HL-60 (cell line): ENCODE measurements around the gene WNT3.

Source experiments
- DNase-seq, 2 experiments: peaks; one replicate each; pipeline ENCODE4 v3.0.0-alpha.2; 2010 to 2020; ENCODE audit warnings: low read depth in 1 of 2, low spot score in 1 of 2
- H3K27ac ChIP-seq: fragments of 250-450 bp; sonication (Bioruptor Pico); replicated peaks from 2 replicates; pipeline ENCODE4 v1.5.1; 2020; ENCODE audit warnings: mild to moderate bottlenecking, moderate library complexity
- H3K27me3 ChIP-seq: fragments of 250-450 bp; sonication (Bioruptor Pico); 2 replicates; pipeline ENCODE4 v1.5.1; 2021; ENCODE audit warnings: mild to moderate bottlenecking, moderate library complexity; ENCODE audit not compliant: insufficient read depth, poor library complexity, severe bottlenecking
- H3K4me3 ChIP-seq: replicated peaks from 2 replicates; pipeline ENCODE4 v1.5.1; 2011; ENCODE audit warnings: mild to moderate bottlenecking, control low read depth, low read length; ENCODE audit not compliant: insufficient read depth
- GABPA ChIP-seq: IDR thresholded peaks from 2 replicates; pipeline ENCODE4 v1.6.1; 2012; ENCODE audit warnings: low read depth
- POLR2AphosphoS5 ChIP-seq: IDR thresholded peaks from 2 replicates; pipeline ENCODE4 v1.6.1; 2012; ENCODE audit warnings: low read depth
- SPI1 ChIP-seq: IDR thresholded peaks from 2 replicates; pipeline ENCODE4 v1.6.1; 2012; ENCODE audit warnings: low read depth, mild to moderate bottlenecking, borderline replicate concordance
- TF ChIP-seq, protein P1 (sequence below): IDR thresholded peaks from 2 replicates; pipeline ENCODE4 v1.6.1; 2012; ENCODE audit warnings: low read depth; ENCODE audit not compliant: insufficient replicate concordance
- TF ChIP-seq, protein P2 (sequence below): IDR thresholded peaks from one replicate; pipeline ENCODE4 v1.5.1; 2011; ENCODE audit warnings: low read length, control low read depth, inconsistent platforms; ENCODE audit not compliant: insufficient read depth

The WNT3 gene

DNA sequence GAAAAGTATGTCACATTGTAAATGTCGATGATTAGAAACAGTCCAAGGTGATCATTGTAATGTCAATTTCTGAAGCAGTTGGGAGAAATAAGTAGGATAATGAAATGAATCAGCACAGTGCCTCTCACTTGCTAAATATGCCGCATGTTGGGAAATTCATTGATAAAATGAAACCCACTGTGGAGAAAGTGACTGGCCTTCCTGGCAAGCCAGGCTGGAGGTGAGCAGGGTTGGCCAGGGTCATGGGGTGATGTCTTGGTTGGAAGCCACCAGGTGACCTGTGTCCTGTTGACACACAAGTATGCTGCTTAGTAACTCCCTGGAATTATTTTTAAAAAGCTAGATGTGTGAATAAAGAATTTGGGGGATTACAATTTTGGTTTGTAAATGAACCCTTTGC lies 18.0 kb upstream of the WNT3 start:
- no peak overlapping the region for H3K4me3 ChIP-seq
- TF ChIP-seq, protein P1, sequence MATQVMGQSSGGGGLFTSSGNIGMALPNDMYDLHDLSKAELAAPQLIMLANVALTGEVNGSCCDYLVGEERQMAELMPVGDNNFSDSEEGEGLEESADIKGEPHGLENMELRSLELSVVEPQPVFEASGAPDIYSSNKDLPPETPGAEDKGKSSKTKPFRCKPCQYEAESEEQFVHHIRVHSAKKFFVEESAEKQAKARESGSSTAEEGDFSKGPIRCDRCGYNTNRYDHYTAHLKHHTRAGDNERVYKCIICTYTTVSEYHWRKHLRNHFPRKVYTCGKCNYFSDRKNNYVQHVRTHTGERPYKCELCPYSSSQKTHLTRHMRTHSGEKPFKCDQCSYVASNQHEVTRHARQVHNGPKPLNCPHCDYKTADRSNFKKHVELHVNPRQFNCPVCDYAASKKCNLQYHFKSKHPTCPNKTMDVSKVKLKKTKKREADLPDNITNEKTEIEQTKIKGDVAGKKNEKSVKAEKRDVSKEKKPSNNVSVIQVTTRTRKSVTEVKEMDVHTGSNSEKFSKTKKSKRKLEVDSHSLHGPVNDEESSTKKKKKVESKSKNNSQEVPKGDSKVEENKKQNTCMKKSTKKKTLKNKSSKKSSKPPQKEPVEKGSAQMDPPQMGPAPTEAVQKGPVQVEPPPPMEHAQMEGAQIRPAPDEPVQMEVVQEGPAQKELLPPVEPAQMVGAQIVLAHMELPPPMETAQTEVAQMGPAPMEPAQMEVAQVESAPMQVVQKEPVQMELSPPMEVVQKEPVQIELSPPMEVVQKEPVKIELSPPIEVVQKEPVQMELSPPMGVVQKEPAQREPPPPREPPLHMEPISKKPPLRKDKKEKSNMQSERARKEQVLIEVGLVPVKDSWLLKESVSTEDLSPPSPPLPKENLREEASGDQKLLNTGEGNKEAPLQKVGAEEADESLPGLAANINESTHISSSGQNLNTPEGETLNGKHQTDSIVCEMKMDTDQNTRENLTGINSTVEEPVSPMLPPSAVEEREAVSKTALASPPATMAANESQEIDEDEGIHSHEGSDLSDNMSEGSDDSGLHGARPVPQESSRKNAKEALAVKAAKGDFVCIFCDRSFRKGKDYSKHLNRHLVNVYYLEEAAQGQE: no peak
- TF ChIP-seq SPI1 (no peak), POLR2AphosphoS5 (no peak), GABPA (no peak)
- TF ChIP-seq, protein P2, sequence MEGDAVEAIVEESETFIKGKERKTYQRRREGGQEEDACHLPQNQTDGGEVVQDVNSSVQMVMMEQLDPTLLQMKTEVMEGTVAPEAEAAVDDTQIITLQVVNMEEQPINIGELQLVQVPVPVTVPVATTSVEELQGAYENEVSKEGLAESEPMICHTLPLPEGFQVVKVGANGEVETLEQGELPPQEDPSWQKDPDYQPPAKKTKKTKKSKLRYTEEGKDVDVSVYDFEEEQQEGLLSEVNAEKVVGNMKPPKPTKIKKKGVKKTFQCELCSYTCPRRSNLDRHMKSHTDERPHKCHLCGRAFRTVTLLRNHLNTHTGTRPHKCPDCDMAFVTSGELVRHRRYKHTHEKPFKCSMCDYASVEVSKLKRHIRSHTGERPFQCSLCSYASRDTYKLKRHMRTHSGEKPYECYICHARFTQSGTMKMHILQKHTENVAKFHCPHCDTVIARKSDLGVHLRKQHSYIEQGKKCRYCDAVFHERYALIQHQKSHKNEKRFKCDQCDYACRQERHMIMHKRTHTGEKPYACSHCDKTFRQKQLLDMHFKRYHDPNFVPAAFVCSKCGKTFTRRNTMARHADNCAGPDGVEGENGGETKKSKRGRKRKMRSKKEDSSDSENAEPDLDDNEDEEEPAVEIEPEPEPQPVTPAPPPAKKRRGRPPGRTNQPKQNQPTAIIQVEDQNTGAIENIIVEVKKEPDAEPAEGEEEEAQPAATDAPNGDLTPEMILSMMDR: no peak
- H3K27ac ChIP-seq: no peak overlapping the region
- H3K27me3 ChIP-seq: peaks cover 2% of the 10 kb centered on the region
- DNase-seq: no peak

DNA sequence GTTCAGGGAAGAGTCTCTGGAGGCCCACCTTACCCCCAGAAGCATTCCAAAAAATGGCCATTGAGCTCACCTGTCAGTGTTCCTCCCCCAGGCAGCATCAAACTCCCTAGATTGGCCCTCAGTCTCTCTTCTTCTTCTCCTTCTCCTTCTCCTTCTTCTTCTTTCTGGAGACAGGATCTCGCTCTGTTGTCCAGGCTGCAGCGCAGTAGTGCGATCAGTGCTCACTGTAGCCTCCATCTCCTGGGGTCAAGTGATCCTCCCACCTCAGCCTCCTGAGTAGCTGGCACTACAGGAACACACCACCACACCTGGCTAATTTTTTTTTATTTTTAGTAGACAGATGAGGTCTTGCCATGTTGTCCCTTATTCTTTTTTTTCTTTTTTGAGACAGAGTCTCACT lies 16.4 kb upstream of the WNT3 start:
- Histone ChIP-seq H3K27ac (no peak overlapping the region), H3K4me3 (no peak overlapping the region), H3K27me3 (no peaks in the 10 kb centered on the region)
- no peak for DNase-seq
- TF ChIP-seq POLR2AphosphoS5 (no peak), GABPA (no peak)
- TF ChIP-seq, protein P1: no peak
- TF ChIP-seq, protein P2: no peak

DNA sequence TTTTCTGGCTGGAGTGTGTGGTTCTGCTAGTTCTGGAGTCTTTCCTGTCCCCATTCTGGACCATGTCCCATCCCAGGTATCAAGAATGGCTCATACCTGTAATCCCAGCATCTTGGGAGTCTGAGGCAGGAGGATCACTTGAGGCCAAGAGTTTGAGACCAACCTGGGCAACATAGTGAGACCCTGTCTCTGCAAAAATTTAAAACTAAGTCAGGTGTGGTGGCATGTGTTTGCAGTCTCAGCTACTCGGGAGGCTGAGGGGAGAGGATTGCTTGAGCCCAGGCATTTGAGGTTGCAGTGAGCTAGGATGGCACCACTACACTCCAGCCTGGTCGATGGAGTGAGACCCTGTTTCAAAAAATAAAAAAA lies 15.3 kb upstream of the WNT3 start:
- Histone ChIP-seq H3K27ac (no peak overlapping the region), H3K27me3 (no peaks in the 10 kb centered on the region), H3K4me3 (no peak overlapping the region)
- TF ChIP-seq GABPA (no peak), POLR2AphosphoS5 (no peak), SPI1 (no peak)
- no peak for DNase-seq

DNA sequence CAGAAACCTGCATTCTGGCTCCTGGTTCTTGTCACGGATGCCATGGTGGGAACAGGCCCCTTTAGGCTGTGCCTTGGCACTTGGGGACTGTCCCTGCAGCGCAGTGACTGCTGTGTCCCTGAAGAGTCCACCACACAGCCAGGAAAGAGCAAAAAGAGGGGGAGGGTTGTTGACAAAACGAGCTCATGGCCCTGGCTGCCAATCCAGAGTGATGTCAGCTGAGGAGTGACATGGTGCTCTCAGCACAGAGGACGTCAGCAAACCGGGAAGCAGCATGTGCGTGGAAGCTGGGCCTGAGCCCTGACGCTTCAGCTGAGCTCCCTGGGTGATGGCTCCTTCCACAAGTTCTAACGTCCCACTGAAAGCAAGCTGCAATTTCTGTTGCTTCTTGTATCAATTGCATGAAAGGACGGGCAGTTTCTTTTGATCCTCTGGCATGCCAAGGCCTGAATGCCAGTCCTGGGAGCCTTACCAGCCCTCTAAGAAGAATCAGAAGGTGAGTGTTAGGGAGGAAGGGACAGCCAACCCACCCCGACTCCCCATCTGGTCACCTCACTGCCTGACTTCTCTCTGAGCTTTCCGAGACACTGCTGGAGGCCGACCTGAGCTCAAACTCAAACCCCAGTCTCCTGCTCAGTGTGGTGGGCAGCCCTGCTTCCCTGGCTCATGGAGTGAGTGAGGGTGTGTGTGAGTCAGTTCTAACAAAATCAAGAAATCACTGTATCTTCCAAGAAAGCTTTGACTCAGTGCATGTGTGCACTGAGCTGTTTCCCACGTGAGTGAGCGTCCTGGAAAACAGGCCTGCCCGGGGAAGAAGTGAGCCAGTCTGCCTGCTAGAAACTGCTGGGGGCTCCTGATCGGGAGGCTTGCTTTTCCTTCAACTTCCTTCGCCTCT lies 14.7 kb upstream of the WNT3 start:
- no peaks in the 10 kb centered on the region for H3K27me3 ChIP-seq
- H3K27ac ChIP-seq: no peak overlapping the region
- DNase-seq: no peak
- no peak overlapping the region for H3K4me3 ChIP-seq
- TF ChIP-seq GABPA (no peak), SPI1 (no peak), POLR2AphosphoS5 (no peak)
- TF ChIP-seq, protein P1: no peak
- TF ChIP-seq, protein P2: no peak
